ENCODE results near the gene CLHC1. TPM values are rescaled to one million over a fixed set of nuclear protein-coding genes. Genes with fewer than 3 reads are reported as not detected.

CLHC1 gene
- total and polyA plus RNA-seq, 2 donors = 9.4 to 20.1 TPM

GRCh38 chr2:55165626-55166025, 66.5 kb downstream of the CLHC1 start:
- H3K9me3 ChIP-seq (ENCODE audit: control insufficient read depth in 2 of 2, insufficient read depth in 1 of 2, low read length in 1 of 2) = no peaks in the 10 kb centered on the region
- no peak for DNase-seq (ENCODE audit: low read depth in 6 of 9, low spot score in 9 of 9)
- peaks cover 0 to 3% of the 10 kb centered on the region in 2 donors for H3K4me1 ChIP-seq (ENCODE audit: control insufficient read depth in 2 of 2, insufficient read depth in 2 of 2, low read length in 2 of 2)
- no peak overlapping the region for H3K4me3 ChIP-seq (ENCODE audit: low read length in 2 of 2)
- 97% methylated on average over 1 of the region's 1 CpG for WGBS
- H3K36me3 ChIP-seq (ENCODE audit: control insufficient read depth in 2 of 2, insufficient read depth in 2 of 2, low read length in 1 of 2) = no peaks in the 10 kb centered on the region
- no peak overlapping the region for H3K27ac ChIP-seq (ENCODE audit: low read depth in 1 of 2, low read length in 1 of 2)
- H3K27me3 ChIP-seq (ENCODE audit: control insufficient read depth in 2 of 2, insufficient read depth in 1 of 2, low read length in 1 of 2) = no peaks in the 10 kb centered on the region

GRCh38 chr2:55164534-55165480, 67.3 kb downstream of the CLHC1 start:
- Histone ChIP-seq H3K27me3 (ENCODE audit: control insufficient read depth in 2 of 2, insufficient read depth in 1 of 2, low read length in 1 of 2) (no peaks in the 10 kb centered on the region), H3K4me1 (ENCODE audit: control insufficient read depth in 2 of 2, insufficient read depth in 2 of 2, low read length in 2 of 2) (peaks cover 2 to 4% of the 10 kb centered on the region in 2 donors), H3K9me3 (ENCODE audit: control insufficient read depth in 2 of 2, insufficient read depth in 1 of 2, low read length in 1 of 2) (no peaks in the 10 kb centered on the region), H3K36me3 (ENCODE audit: control insufficient read depth in 2 of 2, insufficient read depth in 2 of 2, low read length in 1 of 2) (no peaks in the 10 kb centered on the region), H3K4me3 (ENCODE audit: low read length in 2 of 2) (no peak overlapping the region), H3K27ac (ENCODE audit: low read depth in 1 of 2, low read length in 1 of 2) (no peak overlapping the region)
- DNase-seq (ENCODE audit: low read depth in 6 of 9, low spot score in 9 of 9) = no peak
- 96% methylated on average over 12 of the region's 12 CpGs for WGBS

- no peak for DNase-seq (ENCODE audit: low read depth in 6 of 9, low spot score in 9 of 9)
- 97% methylated on average over 7 of the region's 7 CpGs for WGBS
- H3K27ac ChIP-seq (ENCODE audit: low read depth in 1 of 2, low read length in 1 of 2) = no peak overlapping the region
- peaks cover 5 to 12% of the 10 kb centered on the region in 2 donors for H3K4me1 ChIP-seq (ENCODE audit: control insufficient read depth in 2 of 2, insufficient read depth in 2 of 2, low read length in 2 of 2)
- H3K36me3 ChIP-seq (ENCODE audit: control insufficient read depth in 2 of 2, insufficient read depth in 2 of 2, low read length in 1 of 2) = no peaks in the 10 kb centered on the region
- no peaks in the 10 kb centered on the region for H3K9me3 ChIP-seq (ENCODE audit: control insufficient read depth in 2 of 2, insufficient read depth in 1 of 2, low read length in 1 of 2)
- no peak overlapping the region for H3K4me3 ChIP-seq (ENCODE audit: low read length in 2 of 2)
- H3K27me3 ChIP-seq (ENCODE audit: control insufficient read depth in 2 of 2, insufficient read depth in 1 of 2, low read length in 1 of 2) = no peaks in the 10 kb centered on the region
Observed at GRCh38 chr2:55163941-55164390, 68.1 kb downstream of the CLHC1 start.

- Histone ChIP-seq H3K27ac (ENCODE audit: low read depth in 1 of 2, low read length in 1 of 2) (no peak overlapping the region), H3K27me3 (ENCODE audit: control insufficient read depth in 2 of 2, insufficient read depth in 1 of 2, low read length in 1 of 2) (no peaks in the 10 kb centered on the region), H3K4me3 (ENCODE audit: low read length in 2 of 2) (no peak overlapping the region), H3K9me3 (ENCODE audit: control insufficient read depth in 2 of 2, insufficient read depth in 1 of 2, low read length in 1 of 2) (no peaks in the 10 kb centered on the region), H3K36me3 (ENCODE audit: control insufficient read depth in 2 of 2, insufficient read depth in 2 of 2, low read length in 1 of 2) (no peaks in the 10 kb centered on the region), H3K4me1 (ENCODE audit: control insufficient read depth in 2 of 2, insufficient read depth in 2 of 2, low read length in 2 of 2) (peaks cover 7 to 18% of the 10 kb centered on the region in 2 donors)
- 92% methylated on average over 9 of the region's 9 CpGs for WGBS
- DNase-seq (ENCODE audit: low read depth in 6 of 9, low spot score in 9 of 9) = no peak
Observed at GRCh38 chr2:55163274-55163721, 68.8 kb downstream of the CLHC1 start.

GRCh38 chr2:55162284-55163006, 69.6 kb downstream of the CLHC1 start:
- Histone ChIP-seq H3K4me1 (ENCODE audit: control insufficient read depth in 2 of 2, insufficient read depth in 2 of 2, low read length in 2 of 2) (peaks cover 9 to 22% of the 10 kb centered on the region in 2 donors), H3K4me3 (ENCODE audit: low read length in 2 of 2) (no peak overlapping the region)
- 94% methylated on average over 11 of the region's 11 CpGs for WGBS

GRCh38 chr2:55161295-55162210, 70.5 kb downstream of the CLHC1 start:
- 93% methylated on average over 10 of the region's 10 CpGs for WGBS
- DNase-seq (ENCODE audit: low read depth in 6 of 9, low spot score in 9 of 9) = no peak
- H3K9me3 ChIP-seq (ENCODE audit: control insufficient read depth in 2 of 2, insufficient read depth in 1 of 2, low read length in 1 of 2) = no peaks in the 10 kb centered on the region
- peaks cover 9 to 28% of the 10 kb centered on the region in 2 donors for H3K4me1 ChIP-seq (ENCODE audit: control insufficient read depth in 2 of 2, insufficient read depth in 2 of 2, low read length in 2 of 2)
- H3K36me3 ChIP-seq (ENCODE audit: control insufficient read depth in 2 of 2, insufficient read depth in 2 of 2, low read length in 1 of 2) = no peaks in the 10 kb centered on the region
- H3K27me3 ChIP-seq (ENCODE audit: control insufficient read depth in 2 of 2, insufficient read depth in 1 of 2, low read length in 1 of 2) = no peaks in the 10 kb centered on the region
- H3K4me3 ChIP-seq (ENCODE audit: low read length in 2 of 2) = no peak overlapping the region
- H3K27ac ChIP-seq (ENCODE audit: low read depth in 1 of 2, low read length in 1 of 2) = no peak overlapping the region

More at GRCh38 chr2:55162284-55163006, 69.6 kb downstream of the CLHC1 start:
- no peaks in the 10 kb centered on the region for H3K9me3 ChIP-seq (ENCODE audit: control insufficient read depth in 2 of 2, insufficient read depth in 1 of 2, low read length in 1 of 2)
- no peaks in the 10 kb centered on the region for H3K27me3 ChIP-seq (ENCODE audit: control insufficient read depth in 2 of 2, insufficient read depth in 1 of 2, low read length in 1 of 2)
- H3K36me3 ChIP-seq (ENCODE audit: control insufficient read depth in 2 of 2, insufficient read depth in 2 of 2, low read length in 1 of 2) = no peaks in the 10 kb centered on the region
- no peak overlapping the region for H3K27ac ChIP-seq (ENCODE audit: low read depth in 1 of 2, low read length in 1 of 2)
- no peak for DNase-seq (ENCODE audit: low read depth in 6 of 9, low spot score in 9 of 9)

GRCh38 chr2:55160422-55160821, 71.7 kb downstream of the CLHC1 start:
- no peak overlapping the region for H3K27ac ChIP-seq (ENCODE audit: low read depth in 1 of 2, low read length in 1 of 2)
- H3K9me3 ChIP-seq (ENCODE audit: control insufficient read depth in 2 of 2, insufficient read depth in 1 of 2, low read length in 1 of 2) = no peaks in the 10 kb centered on the region
- WGBS = 98% methylated on average over 2 of the region's 2 CpGs
- DNase-seq (ENCODE audit: low read depth in 6 of 9, low spot score in 9 of 9) = no peak
- H3K4me1 ChIP-seq (ENCODE audit: control insufficient read depth in 2 of 2, insufficient read depth in 2 of 2, low read length in 2 of 2) = peaks cover 9 to 28% of the 10 kb centered on the region in 2 donors
- no peak overlapping the region for H3K4me3 ChIP-seq (ENCODE audit: low read length in 2 of 2)
- no peaks in the 10 kb centered on the region for H3K36me3 ChIP-seq (ENCODE audit: control insufficient read depth in 2 of 2, insufficient read depth in 2 of 2, low read length in 1 of 2)
- H3K27me3 ChIP-seq (ENCODE audit: control insufficient read depth in 2 of 2, insufficient read depth in 1 of 2, low read length in 1 of 2) = no peaks in the 10 kb centered on the region

- Histone ChIP-seq H3K4me1 (ENCODE audit: control insufficient read depth in 2 of 2, insufficient read depth in 2 of 2, low read length in 2 of 2) (peaks cover 9 to 28% of the 10 kb centered on the region in 2 donors), H3K9me3 (ENCODE audit: control insufficient read depth in 2 of 2, insufficient read depth in 1 of 2, low read length in 1 of 2) (no peaks in the 10 kb centered on the region), H3K27me3 (ENCODE audit: control insufficient read depth in 2 of 2, insufficient read depth in 1 of 2, low read length in 1 of 2) (no peaks in the 10 kb centered on the region), H3K27ac (ENCODE audit: low read depth in 1 of 2, low read length in 1 of 2) (peak overlapping the region in 1 of 2 donors; percentile 72), H3K4me3 (ENCODE audit: low read length in 2 of 2) (no peak overlapping the region), H3K36me3 (ENCODE audit: control insufficient read depth in 2 of 2, insufficient read depth in 2 of 2, low read length in 1 of 2) (no peaks in the 10 kb centered on the region)
- DNase-seq (ENCODE audit: low read depth in 6 of 9, low spot score in 9 of 9) = no peak
- WGBS = over 99% methylated on average over 2 of the region's 2 CpGs
Observed at GRCh38 chr2:55159752-55160151, 72.3 kb downstream of the CLHC1 start.
